Hematopoietic multipotent progenitor cell treated with erythropoietin and hydrocortisone succinate and interleukin-3 and kit ligand, for 6 days (in vitro differentiated cells): ENCODE results near the gene SDCCAG8.
"Not testable (repeated sequence)": the region's sequence is repeated elsewhere in the genome, so short reads cannot be mapped to it uniquely, and the experiment has no call there.

Source experiments
- DNase-seq: peaks from one replicate; pipeline ENCODE4 v3.0.0-alpha.2; 2015

Gene SDCCAG8

DNA sequence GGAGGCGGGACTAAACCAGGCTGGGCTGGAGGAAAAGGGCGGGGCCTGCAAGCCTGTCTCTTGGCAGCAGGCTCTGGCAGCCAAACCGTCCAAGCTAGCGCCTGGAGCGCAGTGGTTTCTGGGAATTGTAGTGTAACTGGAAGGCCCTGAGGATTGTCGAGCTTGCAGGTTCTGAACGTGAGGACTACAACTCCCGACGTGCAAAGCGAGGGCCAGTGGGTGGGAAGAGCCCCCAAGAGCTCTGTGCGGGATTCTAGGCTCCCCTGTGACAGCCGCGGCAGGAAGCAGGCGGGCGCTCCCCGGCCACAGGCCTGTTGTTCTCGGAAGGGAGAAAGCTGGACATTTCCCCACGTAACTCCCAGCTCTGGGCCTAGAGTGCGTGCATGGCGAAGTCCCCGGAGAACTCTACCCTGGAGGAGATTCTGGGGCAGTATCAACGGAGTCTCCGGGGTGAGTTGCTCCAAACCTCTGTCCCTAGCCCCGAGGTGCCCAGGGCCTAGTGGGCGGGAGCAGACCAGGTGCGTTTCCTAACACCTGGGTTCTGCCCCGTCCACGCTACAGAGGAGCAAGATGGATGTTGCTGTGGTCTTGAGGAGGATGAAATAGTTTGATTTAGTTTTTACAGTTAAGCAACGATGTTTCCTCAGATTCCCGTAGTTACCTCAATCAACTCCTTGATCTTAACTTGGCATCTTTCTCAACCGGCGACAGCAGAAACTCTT is at the start of gene SDCCAG8:
Gene SDCCAG8, plus strand, starts transcription at position 251 of the 722 bp plus-strand sequence. Its CDS starts 133 bp downstream, at position 384.
- peak; percentile 100 for DNase-seq

- peak; percentile 84 for DNase-seq
Measured at GRCh38 chr1:243211984-243212383, 43.9 kb upstream of the SDCCAG8 start.

GRCh38 chr1:243213045-243213787 is 42.6 kb upstream of the SDCCAG8 start:
- DNase-seq = peak; percentile 38

DNA sequence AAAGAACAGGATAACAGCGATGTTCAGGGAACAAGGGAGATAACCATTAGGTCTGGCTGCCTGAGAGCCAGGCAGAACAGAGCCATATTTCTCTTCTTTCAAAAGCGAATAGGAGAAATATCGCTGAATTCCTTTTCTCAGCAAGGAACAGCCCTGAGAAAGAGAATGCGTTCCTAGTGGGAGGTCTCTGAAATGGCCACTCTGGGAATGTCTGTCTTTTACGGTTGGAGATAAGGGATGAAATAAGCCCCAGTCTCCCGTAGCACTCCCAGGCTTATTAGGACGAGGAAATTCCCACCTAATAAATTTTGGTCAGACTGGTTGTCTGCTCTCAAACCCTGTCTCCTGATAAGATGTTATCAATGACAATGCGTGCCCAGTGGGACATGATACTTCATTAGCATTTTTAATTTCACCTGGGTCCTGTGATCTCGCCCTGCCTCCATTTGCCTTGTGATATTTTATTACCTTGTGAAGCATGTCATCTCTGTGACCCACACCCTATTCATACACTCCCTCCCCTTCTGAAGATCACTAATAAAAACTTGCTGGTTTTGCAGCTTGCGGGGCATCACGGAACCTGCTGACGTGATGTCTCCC is 40.5 kb upstream of the SDCCAG8 start:
- not testable (repeated sequence) for DNase-seq

- DNase-seq = no peak
Measured at GRCh38 chr1:243216741-243217140, 39.1 kb upstream of the SDCCAG8 start.

GRCh38 chr1:243217349-243217748 is 38.5 kb upstream of the SDCCAG8 start:
- no peak for DNase-seq

DNA sequence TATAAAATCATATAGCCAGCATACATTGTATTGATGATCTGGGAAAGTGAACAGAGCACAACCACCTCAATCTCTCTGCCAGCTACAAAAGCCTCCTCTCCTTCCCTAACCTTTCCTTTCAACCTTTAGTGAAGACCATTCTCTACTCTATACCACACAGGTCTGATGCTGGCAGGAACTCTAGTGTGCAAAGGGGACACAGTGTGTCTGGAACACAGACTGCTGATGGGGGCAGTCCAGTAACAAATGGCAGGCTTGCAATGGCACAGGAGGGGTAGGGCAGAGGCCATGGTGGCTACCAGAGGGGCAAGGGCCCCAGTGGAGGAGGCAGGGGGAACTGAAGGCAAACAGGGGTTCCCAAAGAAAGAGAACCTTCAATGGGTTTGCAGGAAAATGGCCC is 37.8 kb upstream of the SDCCAG8 start:
- DNase-seq = no peak

DNA sequence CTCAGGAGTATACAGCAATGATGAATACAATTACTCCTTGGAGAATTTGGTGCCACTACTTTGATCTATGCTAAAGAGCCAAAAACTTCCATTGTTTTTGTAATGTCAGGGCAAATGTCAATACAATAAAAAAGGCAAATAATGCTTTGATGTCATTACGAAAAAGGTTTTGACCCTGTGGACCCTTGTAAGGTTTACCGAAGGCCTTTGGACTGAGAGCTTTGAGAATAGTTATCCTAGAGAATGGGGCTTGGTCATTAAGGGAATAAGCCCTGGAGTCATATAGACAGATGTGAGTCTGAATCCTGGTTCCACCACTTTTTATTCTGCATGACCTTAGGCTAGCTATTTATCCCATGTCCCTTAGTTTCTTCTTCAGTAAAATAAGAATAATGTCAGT is 28.2 kb upstream of the SDCCAG8 start:
- no peak for DNase-seq

- DNase-seq = no peak
Measured at GRCh38 chr1:243229526-243229925, 26.3 kb upstream of the SDCCAG8 start.

DNA sequence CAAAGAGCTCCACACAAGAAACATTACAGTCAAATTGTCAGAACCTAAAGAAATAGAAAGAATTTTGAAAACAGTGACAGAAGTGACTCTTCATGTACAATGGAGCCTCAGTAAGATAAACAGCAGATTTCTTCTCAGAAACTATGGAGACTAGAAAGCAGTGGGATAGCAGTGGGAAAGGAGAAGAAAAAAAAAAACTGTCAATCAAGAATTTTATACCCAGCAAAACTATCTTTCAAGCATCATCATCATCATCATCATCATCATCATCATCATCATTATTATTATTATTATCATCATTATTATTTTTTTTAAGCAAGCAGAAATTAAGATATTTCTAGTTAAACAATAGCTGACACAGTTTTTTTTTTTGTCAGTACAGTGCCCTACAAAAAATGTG is 24.9 kb upstream of the SDCCAG8 start:
- peak; percentile 80 for DNase-seq

DNA sequence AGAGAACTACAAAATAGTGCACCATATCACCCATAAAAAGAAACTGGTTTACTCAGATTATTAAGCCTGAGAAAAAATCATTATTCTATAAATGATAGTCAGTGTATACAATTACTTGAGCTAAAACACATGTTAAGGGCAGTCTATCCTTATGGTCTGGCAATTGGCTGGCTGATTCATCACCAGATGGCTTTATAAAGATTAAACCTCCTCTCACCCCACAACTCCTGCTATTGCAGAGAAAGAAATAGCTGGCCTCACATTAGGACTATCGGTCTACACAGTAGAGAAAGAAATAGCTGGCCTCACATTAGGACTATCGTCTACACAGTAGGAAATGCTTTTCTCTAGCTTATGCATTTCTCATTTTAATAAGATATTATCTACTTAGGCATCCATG is 21.9 kb upstream of the SDCCAG8 start:
- DNase-seq = peak; percentile 35

DNA sequence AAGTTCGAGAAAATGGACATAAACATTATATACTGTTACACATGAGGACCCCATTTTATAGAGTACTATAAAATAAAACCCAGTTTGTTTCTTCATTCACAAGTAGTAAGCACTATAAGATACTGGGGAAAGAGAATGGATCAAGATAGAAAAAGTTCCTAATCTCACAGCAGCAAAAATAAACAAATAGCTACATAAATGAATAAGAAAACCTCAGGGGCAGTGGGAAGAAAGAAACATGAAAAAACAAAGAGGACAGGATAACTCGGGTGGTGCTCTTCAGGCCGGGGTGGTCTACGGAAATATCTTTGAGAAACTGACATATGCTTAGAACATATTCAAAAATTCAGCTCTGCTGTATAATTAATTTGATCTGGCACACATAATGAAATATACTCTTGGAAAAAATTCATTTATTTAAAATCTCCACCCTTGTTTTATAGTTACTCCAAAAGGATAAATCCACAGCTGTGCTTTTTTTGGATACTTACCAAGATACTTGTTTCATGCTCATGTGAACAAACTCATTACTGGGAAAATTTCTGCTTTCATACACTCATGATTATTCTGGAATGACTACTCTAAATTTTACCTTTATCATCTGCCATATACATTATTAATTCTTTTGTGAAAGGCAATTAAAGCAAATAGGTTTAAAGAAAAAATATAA is 20.7 kb upstream of the SDCCAG8 start:
- DNase-seq = no peak

- DNase-seq = no peak
Measured at GRCh38 chr1:243236604-243237252, 19.1 kb upstream of the SDCCAG8 start.

GRCh38 chr1:243244432-243244841 is 11.4 kb upstream of the SDCCAG8 start:
- no peak for DNase-seq

DNA sequence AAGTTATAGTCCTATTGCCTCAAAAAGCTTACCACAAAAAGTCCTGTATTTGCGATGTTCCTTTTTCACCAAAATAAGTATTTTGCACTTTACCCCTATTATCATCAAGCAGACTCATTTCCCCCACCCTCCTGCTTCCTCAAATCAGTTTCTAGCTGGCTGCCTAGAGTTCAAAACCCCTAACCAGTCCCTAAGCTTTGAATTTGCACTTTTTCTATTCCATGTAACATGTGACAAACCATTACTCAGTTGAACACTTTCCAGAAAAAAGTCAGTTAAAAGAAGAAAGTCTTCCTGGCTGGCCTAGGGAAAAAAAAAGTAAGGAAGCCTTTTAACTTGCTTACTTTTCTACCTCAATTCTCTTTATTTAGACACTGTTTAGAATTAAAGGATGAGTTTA is 8.9 kb upstream of the SDCCAG8 start:
- DNase-seq = peak; percentile 36

GRCh38 chr1:243247901-243248300 is 7.9 kb upstream of the SDCCAG8 start:
- DNase-seq = no peak

GRCh38 chr1:243249214-243249613 is 6.6 kb upstream of the SDCCAG8 start:
- DNase-seq = no peak

- DNase-seq = no peak
Measured at GRCh38 chr1:243250102-243250501, 5.7 kb upstream of the SDCCAG8 start.

DNA sequence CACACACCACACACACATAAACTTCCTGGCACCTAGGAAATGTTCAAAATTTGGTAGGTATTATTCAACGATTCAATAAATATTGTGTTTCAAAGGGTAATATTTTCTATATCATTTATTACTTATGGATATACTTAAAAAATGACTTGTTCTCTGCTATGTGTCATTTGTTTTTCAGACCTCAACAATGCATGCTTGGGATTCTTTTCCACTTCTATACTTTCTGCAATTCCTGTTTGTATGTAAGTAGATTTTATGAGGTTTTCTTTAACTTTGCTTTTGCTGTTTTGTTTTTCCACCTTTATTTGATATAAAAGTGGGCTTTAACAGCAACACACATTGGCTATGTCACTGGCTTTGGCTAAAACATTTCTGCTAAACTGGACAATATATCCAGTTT is 4.3 kb upstream of the SDCCAG8 start:
- no peak for DNase-seq

DNA sequence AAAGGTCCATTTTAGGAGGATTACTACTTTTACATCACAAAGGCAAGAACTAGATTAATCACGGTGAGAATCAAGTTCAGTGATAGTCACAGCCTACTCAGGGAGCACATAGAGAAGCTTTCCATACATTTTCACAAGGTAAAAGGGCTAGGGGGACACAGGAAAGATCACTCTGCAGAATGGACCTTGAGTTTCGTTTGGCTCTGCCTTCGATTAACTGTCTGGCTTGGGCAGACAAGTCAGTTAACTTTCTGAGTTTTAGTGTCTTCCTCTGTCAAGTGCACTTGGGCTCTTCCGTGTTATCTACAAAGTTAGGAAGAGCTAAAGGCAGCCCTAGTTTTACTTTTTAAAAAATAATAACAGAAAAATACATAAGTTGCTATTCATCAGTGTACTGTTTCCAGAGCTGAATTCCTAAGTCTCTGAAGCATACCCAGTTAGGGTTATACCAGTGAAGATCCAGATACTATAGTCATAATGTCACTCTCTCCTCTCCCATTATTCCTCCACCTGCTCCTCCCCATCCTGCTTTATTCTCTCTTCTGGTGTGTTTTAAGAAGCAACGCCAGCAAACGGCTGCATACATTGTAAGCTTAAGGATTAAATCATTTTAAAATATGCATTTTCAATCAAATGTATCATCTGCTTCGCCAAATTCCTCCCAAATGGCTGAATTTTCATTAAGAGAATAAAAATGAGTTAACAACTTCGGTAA is 2.5 kb upstream of the SDCCAG8 start:
- peak; percentile 44 for DNase-seq

GRCh38 chr1:243253926-243254232 is 2.0 kb upstream of the SDCCAG8 start:
- peak; percentile 48 for DNase-seq

- DNase-seq = peak; percentile 88
Measured at GRCh38 chr1:243254233-243254926, 1.5 kb upstream of the SDCCAG8 start.
